GM08714 (cell line): Measurements from ENCODE around the gene TLK1.
"Not testable (repeated sequence)": the region's sequence is repeated elsewhere in the genome, so short reads cannot be mapped to it uniquely, and the experiment has no call there.

Experiments
- H3K4me3 ChIP-seq: fragments of 200-500 bp; sonication (Bioruptor generic); 2 replicates; pipeline ENCODE4 v1.5.1; 2014; ENCODE audit warnings: mild to moderate bottlenecking, low read length, inconsistent platforms
- ZNF274 ChIP-seq: IDR thresholded peaks from 2 replicates; pipeline ENCODE4 v1.6.1; 2012; ENCODE audit warnings: mild to moderate bottlenecking, low read depth, low read length

The TLK1 gene

DNA sequence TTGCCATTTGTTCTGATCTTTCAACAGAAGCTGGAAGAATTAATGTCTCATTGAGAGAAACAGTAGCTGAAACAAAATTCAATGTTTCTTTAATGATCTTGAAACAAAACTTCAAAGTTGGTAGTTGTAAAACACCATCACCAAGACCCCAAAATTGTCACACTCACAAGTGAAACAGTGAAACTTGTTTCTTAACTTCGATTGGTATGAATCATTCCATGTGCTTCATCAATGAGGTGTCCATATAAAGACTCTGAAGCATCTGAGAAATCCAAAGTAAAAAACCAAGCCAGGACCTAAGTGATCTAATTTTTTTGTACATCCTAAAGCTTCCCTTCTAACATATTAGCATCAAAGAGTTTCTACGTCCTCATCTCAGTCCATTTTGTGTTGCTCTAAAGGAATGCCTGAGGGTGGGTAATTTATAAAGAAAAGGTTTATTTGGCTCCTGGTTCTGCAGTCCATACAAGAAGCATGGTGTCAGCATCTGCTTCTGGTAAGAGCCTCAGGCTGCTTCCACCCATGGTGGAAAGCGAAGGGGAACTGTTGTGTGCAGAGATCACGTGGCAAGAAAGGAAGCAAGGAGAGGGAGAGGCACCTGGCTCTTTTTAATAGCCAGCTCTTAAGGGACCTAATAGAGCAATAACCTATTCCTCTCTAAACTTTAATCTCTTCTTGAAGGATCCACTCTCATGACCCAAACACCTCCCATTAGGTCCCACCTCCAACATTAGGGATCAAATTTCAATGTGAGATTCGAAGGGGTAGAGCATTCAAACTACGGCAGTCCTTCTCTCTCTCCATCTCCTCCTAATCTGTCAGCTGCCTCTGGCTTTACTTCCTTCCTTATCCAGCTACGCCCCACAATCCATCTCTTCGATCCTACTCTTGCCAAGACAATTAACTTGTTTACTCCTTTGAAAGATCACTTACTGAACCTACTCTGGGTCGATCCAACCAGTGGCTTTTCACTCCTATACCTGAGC, 20.7 kb upstream of the TLK1 start:
- no peak for TF ChIP-seq ZNF274
- no peak overlapping the region for H3K4me3 ChIP-seq

DNA sequence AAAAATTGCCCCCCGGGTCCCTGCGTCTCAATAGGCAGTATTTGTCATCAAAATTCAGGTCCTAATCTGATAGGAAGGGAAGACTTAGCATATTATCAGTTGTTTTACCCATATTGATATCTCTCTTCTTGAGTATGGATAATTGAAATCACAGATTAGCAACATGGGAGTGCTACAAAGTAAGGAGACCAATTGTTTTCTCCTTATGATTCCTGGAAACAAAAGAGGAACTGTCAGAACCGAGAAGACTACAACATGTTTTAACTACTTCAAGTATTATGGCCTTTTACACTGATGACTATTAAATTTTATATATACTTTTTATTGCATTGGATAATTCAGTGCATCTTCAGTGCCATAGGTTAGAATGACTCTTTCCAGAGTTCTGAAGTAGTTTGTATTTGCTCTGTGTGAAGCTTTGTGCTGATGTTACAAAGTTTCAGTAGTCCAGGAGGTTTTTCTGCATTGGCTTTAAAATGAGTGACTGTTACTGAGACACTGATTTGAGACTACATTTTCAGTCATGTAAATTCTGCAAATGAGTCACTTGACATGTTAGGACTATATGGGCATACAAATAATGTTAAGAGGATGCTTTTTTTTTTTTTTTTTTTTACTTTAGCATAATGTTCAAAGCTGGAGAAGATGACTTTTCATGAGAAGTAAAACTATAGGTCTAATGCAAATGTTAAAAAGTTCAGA, 19.7 kb upstream of the TLK1 start:
- no peak for TF ChIP-seq ZNF274
- H3K4me3 ChIP-seq: no peak overlapping the region

DNA sequence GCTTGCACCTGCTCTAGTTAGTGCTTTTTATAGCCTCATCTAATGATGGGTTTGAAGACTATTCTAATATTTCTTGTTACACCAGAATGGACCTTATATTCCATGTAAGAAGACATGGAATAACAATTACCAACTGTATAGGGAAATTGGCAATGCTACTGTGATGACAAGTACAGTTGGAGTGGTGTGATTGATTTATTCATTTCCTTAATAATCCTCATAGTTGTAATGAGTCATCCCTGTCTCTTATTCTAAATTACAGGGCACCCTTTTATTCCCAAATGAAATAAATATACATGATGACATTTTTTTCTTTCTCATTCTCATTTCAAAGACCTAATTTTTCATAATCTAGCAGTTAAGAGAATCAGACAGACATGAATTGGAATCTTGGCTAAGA, 18.3 kb upstream of the TLK1 start:
- TF ChIP-seq ZNF274: no peak
- H3K4me3 ChIP-seq: no peak overlapping the region

DNA sequence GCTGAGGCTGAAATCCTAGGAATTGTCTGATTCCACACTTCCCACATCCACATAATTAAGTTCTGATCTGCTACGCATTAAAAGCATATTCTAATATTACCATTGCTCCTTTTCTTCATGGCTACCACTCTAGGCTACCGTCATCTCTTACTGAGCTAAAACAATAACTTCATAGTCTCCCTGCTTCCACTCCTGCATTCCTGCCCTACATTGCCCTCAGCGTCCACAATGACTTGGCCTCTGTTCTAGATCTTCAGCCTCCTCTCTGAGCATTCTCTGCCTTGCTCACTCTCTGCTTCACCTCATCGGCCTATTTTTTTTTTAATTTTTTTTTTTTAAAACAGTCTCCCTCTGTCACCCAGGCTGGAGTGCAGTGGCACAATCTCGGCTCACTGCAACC, 15.8 kb upstream of the TLK1 start:
- H3K4me3 ChIP-seq: no peak overlapping the region
- no peak for TF ChIP-seq ZNF274

DNA sequence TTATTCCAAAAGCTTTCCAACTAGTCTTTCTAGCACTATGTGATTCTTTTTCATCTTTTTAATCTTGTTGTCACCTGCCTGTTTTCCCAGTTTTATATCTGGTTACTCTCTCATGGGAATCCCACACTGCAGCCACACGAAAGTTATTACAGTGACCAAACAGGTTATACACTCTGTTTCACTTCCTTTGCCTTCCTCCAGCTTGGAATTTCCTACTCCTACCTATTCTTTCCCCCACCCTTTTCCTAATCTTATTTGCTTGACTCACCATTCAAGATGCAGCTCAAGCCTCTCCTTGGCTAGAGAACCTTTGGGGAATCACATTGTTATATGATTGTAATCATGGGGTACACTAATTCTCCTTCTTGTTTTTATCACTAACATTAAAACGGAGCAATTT, 13.4 kb upstream of the TLK1 start:
- H3K4me3 ChIP-seq: no peak overlapping the region
- TF ChIP-seq ZNF274: no peak

DNA sequence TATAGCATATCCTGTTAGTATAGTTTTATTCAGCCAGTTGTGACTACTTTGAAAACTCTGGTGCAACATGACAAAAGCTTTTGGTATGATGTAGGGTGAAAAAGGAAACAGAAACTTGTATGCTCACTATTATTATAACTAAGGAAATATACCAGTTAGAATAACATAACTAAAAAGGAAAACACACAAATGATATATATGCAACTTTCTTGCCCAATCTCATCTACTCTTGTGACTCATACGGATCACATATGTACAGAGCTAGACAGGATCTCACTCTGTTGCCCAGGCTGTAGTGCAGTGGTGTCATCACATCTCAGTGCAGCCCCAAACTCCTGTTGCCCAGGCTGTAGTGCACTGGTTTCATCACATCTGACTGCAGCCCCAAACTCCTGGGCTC, 12.4 kb upstream of the TLK1 start:
- no peak for TF ChIP-seq ZNF274

DNA sequence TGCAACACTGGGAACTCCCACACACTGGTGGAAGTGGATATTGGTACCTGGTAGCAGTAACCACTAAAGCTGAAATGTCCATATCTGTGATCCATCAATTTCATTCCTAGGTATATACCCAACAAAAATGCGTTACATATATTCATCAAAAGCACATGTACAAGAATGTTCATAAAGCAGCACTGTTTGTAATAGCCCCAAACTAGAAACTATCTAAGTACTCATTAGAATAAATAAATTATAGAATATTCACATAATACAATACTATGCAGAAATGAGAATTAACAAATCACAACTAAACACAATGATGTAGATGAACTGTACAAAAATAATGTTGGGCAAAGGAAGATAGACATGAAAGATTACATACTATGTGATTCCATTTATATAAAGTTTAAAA, 11.1 kb upstream of the TLK1 start:
- H3K4me3 ChIP-seq: no peak overlapping the region
- TF ChIP-seq ZNF274: no peak

More for the DNA sequence above, 12.4 kb upstream of the TLK1 start:
- H3K4me3 ChIP-seq: no peak overlapping the region

DNA sequence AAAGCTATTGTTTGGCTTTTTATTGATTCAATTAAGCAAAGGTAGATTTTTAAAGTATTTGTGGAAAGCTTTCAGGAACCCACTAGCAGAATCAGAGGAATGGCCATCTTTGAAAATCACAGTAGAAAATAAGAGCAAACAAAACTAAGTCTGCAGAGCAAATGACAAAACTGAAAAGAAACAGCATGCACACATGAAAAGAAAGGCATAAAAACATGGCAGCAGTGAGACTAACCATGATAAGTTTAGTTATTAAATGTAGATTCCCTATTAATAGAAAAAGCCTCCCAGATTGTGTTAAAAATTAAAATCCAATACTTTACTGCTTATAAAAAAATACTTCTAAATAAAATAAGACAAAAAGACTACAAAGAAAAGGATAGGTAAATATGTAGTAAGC, 9.1 kb upstream of the TLK1 start:
- no peak overlapping the region for H3K4me3 ChIP-seq
- no peak for TF ChIP-seq ZNF274

DNA sequence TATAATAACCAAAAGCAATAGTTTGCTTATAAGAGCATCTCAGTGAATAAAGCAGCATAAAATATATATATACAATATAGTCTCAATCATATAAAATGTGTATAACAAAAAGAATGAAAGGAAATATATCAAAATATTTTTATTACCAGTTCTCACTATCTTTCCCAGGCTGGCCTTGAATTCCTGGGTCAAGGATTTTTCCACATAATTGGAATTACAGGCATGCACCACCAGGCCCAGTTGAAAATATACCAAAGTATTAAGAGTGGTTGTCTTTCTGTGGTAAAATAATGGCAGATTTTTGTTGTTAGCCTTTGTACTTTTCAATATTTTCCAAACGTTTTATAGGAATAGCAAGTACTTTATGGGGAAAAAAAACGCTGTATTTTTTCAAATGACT, 8.6 kb upstream of the TLK1 start:
- H3K4me3 ChIP-seq: no peak overlapping the region
- no peak for TF ChIP-seq ZNF274

DNA sequence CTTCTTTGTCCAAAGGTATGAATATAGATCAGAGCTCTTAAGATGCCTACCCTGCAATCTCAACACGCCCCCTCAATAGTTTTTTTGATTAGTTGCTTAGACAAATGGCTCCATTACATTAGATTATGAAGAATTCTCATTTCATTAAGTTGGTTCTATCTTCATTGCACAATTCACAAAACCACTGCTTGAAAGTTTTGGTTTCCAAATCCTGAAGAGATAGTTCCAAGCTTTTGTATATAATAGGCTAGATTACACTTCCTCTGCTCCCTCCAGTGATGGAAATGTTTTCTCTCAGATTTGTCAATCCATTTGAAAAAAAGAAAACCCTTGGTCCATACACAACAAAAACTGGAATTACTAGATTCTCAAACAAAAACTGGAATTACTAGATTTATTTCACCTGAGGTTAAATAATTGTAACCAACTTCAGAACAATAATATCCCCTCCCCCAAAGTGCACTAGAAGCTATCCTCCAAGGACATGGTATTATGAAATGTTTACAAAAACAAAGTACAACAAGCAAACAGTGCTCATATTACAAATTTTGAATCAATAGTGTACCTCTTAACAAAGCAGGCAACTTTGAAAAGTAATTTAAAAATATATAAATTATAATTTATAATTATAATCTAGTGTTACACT, 6.8 kb upstream of the TLK1 start:
- no peak overlapping the region for H3K4me3 ChIP-seq
- TF ChIP-seq ZNF274: no peak

DNA sequence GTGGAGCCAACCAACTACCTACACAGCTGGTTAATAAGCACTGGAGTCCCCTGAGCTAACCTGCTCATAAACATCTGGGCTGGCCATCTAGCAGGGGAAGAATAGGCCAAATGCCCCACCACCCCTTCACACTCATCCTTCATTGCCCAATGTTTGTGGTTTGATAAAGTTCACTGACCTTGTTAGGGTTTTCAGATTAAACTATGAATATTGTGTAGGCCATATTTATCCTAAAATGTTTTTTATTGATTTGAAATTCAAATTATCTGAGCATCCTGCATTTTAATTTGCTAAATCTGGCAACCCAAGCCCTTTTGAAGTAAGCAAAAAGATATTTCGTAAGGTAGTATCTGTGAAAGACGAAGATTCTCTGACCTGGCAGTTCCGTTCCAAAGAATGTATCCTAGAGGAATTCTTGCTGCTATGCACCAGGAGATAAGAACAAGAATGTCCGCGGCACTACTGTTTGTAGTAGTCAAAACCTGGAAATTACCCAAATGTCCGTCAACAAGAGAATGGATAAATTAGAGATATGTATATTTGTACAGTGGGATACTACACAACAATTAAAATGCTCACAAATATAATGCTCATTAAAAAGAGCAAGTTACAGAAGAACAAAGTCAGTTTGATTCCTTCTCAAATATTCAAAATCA, 5.8 kb upstream of the TLK1 start:
- no peak overlapping the region for H3K4me3 ChIP-seq
- no peak for TF ChIP-seq ZNF274

DNA sequence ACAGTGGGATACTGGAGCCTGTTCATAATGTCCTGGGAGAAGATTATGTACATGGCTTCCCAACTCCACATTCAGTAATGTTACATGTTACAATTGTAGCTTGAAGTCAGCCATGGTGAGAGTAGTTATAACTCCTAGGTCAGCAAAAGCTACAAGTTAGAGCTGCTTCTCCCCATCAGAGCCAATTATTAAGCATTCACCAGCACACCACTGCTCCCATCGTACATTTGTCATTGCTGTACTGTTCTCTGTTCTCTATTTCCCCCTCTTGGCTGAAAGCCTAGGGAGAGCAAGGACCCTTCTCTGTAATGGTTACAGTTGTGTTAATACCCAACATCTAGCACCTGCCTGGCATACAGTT, 5.3 kb upstream of the TLK1 start:
- TF ChIP-seq ZNF274: no peak
- H3K4me3 ChIP-seq: no peak overlapping the region

DNA sequence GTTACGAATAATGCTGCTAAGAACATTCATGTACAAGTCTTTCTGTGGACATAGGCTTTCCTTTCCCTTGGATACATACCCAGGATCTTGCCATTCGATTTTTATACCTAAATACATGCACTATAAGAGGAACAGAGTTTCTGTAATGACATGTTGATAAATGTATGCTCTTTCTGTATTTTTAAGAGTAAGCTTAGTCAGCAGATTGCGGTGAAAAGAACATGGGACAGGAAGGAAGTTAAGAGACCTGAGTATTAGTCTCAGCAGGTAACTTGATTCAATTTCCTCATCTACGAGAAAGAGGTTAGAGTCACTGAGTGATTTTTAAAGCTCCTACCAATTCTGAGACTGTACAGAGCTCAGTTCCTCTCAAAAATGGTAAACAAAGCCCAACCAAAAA, 2.6 kb upstream of the TLK1 start:
- H3K4me3 ChIP-seq: no peak overlapping the region
- no peak for TF ChIP-seq ZNF274

DNA sequence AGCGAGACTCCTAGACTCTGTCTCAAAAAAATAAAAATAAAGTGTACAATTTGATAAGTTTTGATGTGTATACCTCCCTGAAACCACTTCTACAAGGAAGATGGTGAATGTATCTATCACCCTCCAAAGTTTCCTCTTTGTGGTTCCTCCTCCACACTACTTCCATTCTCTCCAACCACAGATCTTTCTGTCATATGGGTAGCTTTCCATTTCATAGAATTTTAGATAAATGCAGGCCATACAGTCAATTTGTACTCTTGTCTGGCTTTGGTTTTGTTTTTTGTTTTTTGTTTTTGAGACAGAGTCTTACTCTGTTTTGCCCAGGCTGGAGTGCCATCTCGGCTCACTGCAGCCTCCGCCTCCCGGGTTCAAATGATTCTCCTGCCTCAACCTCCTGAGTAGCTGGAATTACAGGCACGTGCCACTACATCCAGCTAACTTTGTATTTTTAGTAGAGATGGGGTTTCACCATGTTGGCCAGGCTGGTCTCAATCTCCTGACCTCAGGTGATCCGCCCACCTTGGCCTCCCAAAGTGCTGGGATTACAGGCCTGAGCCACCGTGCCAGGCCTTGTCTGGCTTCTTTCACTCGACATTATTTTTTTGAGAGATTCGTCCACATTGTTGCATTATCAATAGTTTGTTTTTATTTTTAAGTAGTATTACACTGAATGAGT, 2.0 kb upstream of the TLK1 start:
- not testable (repeated sequence) for H3K4me3 ChIP-seq
